ENCODE results near the gene KRTAP12-3.
"Not testable (repeated sequence)": the region's sequence is repeated elsewhere in the genome, so short reads cannot be mapped to it uniquely, and the experiment has no call there.

Gene KRTAP12-3

DNA sequence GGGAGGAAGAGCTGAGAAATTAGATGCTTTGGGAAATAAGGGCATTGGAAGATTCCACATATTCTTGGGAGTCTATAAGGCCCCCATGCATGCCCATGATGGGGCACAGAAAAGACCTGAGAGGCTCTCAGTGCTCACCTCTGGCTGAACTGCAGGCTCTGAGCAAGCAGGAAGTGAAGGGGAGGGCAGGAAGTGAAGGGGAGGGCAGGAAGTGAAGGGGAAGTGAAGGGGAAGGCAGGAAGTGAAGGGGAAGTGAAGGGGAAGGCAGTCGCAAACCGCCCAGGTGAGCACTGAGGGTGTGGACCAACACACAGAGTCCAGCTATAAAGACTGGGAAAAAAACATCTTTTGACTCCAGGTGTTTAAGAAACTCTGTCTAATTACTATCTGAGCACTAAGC is 27.3 kb upstream of the KRTAP12-3 start:
- peaks cover 54% of the 10 kb centered on the region for H3K9me3 Mint-ChIP-seq
- H3K4me1 Mint-ChIP-seq: peaks cover 7% of the 10 kb centered on the region
- peaks cover 7% of the 10 kb centered on the region for H3K27me3 Mint-ChIP-seq (ENCODE audit: low read depth, poor library complexity)
- no peak overlapping the region for H3K27ac Mint-ChIP-seq
- H3K36me3 Mint-ChIP-seq (ENCODE audit: low read depth): peaks cover 18% of the 10 kb centered on the region
- TF ChIP-seq, protein P1, sequence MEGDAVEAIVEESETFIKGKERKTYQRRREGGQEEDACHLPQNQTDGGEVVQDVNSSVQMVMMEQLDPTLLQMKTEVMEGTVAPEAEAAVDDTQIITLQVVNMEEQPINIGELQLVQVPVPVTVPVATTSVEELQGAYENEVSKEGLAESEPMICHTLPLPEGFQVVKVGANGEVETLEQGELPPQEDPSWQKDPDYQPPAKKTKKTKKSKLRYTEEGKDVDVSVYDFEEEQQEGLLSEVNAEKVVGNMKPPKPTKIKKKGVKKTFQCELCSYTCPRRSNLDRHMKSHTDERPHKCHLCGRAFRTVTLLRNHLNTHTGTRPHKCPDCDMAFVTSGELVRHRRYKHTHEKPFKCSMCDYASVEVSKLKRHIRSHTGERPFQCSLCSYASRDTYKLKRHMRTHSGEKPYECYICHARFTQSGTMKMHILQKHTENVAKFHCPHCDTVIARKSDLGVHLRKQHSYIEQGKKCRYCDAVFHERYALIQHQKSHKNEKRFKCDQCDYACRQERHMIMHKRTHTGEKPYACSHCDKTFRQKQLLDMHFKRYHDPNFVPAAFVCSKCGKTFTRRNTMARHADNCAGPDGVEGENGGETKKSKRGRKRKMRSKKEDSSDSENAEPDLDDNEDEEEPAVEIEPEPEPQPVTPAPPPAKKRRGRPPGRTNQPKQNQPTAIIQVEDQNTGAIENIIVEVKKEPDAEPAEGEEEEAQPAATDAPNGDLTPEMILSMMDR (IDR thresholded peaks at IDR 0.05): no peak
- H3K4me3 Mint-ChIP-seq: no peak overlapping the region
- no peak for DNase-seq

DNA sequence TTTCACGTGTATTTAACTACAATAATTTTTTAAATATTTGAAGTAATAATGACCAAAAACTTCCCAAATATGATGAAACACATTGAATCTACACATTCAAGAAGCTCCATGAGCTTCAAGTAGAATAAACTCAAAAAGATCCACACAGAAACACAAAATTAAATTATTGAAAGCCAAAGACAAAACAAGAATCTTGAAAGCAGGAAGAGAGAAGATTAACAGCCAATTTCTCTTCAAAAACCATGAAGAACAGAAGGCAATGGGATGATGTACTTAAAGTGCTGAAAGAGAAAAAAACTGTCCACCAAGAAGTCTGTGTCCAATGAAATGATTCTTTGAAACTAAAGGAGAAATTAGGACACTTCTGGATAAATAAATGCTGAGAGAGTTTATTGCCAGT is 25.7 kb upstream of the KRTAP12-3 start:
- peaks cover 9% of the 10 kb centered on the region for H3K4me1 Mint-ChIP-seq
- TF ChIP-seq, protein P1 (IDR thresholded peaks at IDR 0.05): no peak
- no peak overlapping the region for H3K4me3 Mint-ChIP-seq
- H3K27ac Mint-ChIP-seq: no peak overlapping the region
- DNase-seq: no peak
- H3K36me3 Mint-ChIP-seq (ENCODE audit: low read depth): peaks cover 18% of the 10 kb centered on the region
- H3K27me3 Mint-ChIP-seq (ENCODE audit: low read depth, poor library complexity): peaks cover 7% of the 10 kb centered on the region
- peaks cover 50% of the 10 kb centered on the region for H3K9me3 Mint-ChIP-seq

GRCh38 chr21:44636209-44637017 is 21.3 kb upstream of the KRTAP12-3 start:
- Mint-ChIP-seq H3K36me3 (ENCODE audit: low read depth) (peaks cover 9% of the 10 kb centered on the region), H3K4me1 (peaks cover 10% of the 10 kb centered on the region), H3K27me3 (ENCODE audit: low read depth, poor library complexity) (peaks cover 3% of the 10 kb centered on the region), H3K9me3 (peaks cover 51% of the 10 kb centered on the region), H3K27ac (no peak overlapping the region), H3K4me3 (no peak overlapping the region)
- no peak for DNase-seq
- TF ChIP-seq, protein P1 (IDR thresholded peaks at IDR 0.05): no peak

DNA sequence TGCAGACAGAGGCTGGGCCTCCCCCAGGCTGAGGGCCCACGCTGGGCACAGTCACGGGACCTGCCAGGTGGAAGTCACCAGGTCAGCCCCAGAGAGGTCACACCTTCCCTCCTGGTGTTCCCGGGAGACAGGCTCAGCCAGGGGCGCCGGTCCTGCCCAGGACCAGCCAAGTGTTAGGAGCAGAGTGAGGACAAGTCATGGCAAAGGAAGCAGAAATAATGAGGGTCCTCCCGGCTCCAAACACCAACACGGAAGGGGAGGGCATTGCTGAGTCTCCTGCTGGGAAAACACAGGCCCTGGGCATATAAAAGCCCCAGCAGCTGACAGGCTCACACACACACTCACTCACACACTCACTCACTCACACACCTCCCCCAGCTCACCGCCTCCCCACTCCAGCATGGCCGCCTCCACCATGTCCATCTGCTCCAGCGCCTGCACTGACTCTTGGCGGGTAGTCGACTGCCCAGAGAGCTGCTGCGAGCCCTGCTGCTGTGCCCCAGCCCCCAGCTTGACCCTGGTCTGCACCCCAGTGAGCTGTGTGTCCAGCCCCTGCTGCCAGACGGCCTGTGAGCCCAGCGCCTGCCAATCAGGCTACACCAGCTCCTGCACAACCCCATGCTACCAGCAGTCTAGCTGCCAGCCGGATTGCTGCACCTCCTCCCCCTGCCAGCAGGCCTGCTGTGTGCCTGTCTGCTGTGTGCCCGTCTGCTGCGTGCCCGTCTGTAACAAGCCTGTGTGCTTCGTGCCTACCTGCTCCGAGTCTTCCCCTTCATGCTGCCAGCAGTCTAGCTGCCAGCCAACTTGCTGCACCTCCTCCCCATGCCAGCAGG is 20.5 kb upstream of the KRTAP12-3 start, which contains the start of gene KRTAP10-10:
KRTAP10-10 (plus strand) TSS at position 339 of the 833 bp plus-strand sequence; CDS start at position 401, 62 bp downstream.
- Mint-ChIP-seq H3K4me3 (no peak within 1 kb of the TSS), H3K4me1 (peaks cover 10% of the 10 kb centered on the region), H3K27ac (no peak within 1 kb of the TSS), H3K9me3 (peaks cover 51% of the 10 kb centered on the region), H3K27me3 (ENCODE audit: low read depth, poor library complexity) (peaks cover 3% of the 10 kb centered on the region), H3K36me3 (ENCODE audit: low read depth) (peaks cover under 1% of the 10 kb centered on the region)
- TF ChIP-seq, protein P1 (IDR thresholded peaks at IDR 0.05): no peak
- no peak for DNase-seq

DNA sequence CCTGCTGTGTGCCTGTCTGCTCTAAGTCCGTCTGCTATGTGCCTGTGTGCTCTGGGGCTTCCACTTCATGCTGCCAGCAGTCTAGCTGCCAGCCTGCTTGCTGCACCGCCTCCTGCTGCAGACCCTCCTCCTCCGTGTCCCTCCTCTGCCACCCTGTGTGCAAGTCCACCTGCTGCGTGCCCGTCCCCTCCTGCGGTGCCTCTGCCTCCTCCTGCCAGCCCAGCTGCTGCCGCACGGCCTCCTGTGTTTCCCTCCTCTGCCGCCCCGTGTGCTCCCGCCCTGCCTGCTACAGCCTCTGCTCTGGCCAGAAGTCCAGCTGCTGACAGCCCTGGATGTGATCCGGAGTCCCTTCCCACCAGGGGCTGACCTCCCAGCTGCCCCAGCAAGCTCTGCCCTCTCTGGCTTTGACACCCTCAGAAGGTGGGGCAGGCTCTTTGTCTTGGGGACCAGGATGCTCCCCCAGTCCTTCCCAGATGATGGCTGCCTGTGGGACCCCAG is 19.8 kb upstream of the KRTAP12-3 start:
- H3K27me3 Mint-ChIP-seq (ENCODE audit: low read depth, poor library complexity); H3K27ac Mint-ChIP-seq: not testable (repeated sequence)
- peaks cover 49% of the 10 kb centered on the region for H3K9me3 Mint-ChIP-seq

DNA sequence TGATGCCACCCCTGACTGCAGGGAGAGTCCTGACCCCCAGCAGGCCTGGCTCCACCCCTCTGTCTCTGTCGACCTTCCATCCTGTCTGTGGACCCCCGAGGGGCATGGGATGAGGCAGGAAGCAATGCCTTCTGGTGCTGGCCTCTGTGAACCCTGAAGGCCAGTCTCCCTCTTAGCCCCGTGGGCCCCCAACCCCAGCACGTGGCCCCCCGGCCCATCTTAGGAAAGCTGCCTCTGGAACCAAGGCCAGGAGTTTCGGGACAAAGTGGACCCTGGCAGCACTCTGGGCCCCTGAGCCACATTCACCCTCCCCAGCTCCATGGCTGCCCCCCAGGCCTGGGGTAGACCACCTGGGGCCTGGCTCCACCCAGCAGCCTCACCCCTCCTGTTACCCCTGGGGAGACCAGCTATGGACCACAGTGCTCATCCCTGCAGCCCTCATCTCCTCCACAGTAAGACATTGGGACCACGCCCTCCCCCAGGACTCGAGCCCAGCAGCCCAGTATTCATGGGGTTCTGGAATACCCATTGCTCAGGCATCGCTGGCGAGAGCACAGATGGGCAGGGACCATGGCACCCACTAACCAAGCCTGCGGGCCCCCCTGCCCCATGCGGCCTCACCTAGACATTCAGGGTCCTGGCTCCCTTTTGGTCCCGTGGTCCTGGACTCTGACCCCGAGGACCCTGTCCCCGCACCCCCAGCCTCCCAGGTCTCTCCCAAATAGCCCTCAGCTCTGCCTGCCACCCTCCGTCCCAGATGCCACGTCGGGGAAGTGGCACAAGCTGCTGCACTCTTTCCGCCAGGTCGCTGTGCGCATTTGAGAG is 19.0 kb upstream of the KRTAP12-3 start:
- not testable (repeated sequence) for H3K4me3 Mint-ChIP-seq; H3K27ac Mint-ChIP-seq; H3K27me3 Mint-ChIP-seq (ENCODE audit: low read depth, poor library complexity)

More for the DNA sequence above, 19.8 kb upstream of the KRTAP12-3 start:
- DNase-seq; H3K4me3 Mint-ChIP-seq; H3K36me3 Mint-ChIP-seq (ENCODE audit: low read depth): not testable (repeated sequence)
- H3K4me1 Mint-ChIP-seq: peaks cover 10% of the 10 kb centered on the region

More for the DNA sequence above, 19.0 kb upstream of the KRTAP12-3 start:
- not testable (repeated sequence) for H3K36me3 Mint-ChIP-seq (ENCODE audit: low read depth); DNase-seq
- H3K9me3 Mint-ChIP-seq: peaks cover 49% of the 10 kb centered on the region
- peaks cover 10% of the 10 kb centered on the region for H3K4me1 Mint-ChIP-seq

All from nephron progenitor cell (in vitro differentiated cells).